HepG2 (cell line): ENCODE results near the gene ZSCAN26. TPM values are rescaled to one million over a fixed set of nuclear protein-coding genes. Genes with fewer than 3 reads are reported as not detected.
A peak's percentile ranks its signal among the peaks of the same experiment; 100 is the strongest.

Experiments
- ATF1 ChIP-seq: IDR thresholded peaks from 2 replicates; pipeline ENCODE4 v1.6.1; 2016; ENCODE audit warnings: mild to moderate bottlenecking, control low read depth
- BORCS8-MEF2B ChIP-seq: sonication (generic); formaldehyde crosslinking; IDR thresholded peaks from 2 replicates; pipeline ENCODE4 v1.8.0; 2022; ENCODE audit warnings: mild to moderate bottlenecking, missing genetic modification reagents
- GRHL1 ChIP-seq: sonication (generic); formaldehyde crosslinking; conservative IDR thresholded peaks from 2 replicates; pipeline ENCODE4 v1.8.0; 2022; ENCODE audit warnings: missing genetic modification reagents
- GTF3A ChIP-seq: sonication (generic); formaldehyde crosslinking; conservative IDR thresholded peaks from 2 replicates; pipeline ENCODE4 v1.4.0; 2020; ENCODE audit warnings: mild to moderate bottlenecking, missing genetic modification reagents
- HINFP ChIP-seq: sonication (generic); formaldehyde crosslinking; IDR thresholded peaks from 2 replicates; pipeline ENCODE4 v1.4.0; 2020; ENCODE audit warnings: low read depth, mild to moderate bottlenecking, missing genetic modification reagents
- KLF12 ChIP-seq: sonication (generic); formaldehyde crosslinking; IDR thresholded peaks from 2 replicates; pipeline ENCODE4 v1.4.0; 2020; ENCODE audit warnings: missing genetic modification reagents, borderline replicate concordance
- MAX ChIP-seq: IDR thresholded peaks from 2 replicates; pipeline ENCODE4 v1.6.1; 2012; ENCODE audit warnings: inconsistent platforms
- NFRKB ChIP-seq: fragments of 450-650 bp; IDR thresholded peaks from 2 replicates; pipeline ENCODE4 v1.6.1; 2017
- PHF5A ChIP-seq: IDR thresholded peaks from one replicate; pipeline ENCODE4 v1.6.1; 2018; ENCODE audit warnings: low read depth, missing genetic modification reagents; ENCODE audit not compliant: unreplicated experiment
- RFXANK ChIP-seq: IDR thresholded peaks from 2 replicates; pipeline ENCODE4 v1.6.1; 2016
- RFXAP ChIP-seq: sonication (generic); formaldehyde crosslinking; IDR thresholded peaks from 2 replicates; pipeline ENCODE4 v1.4.0; 2020; ENCODE audit warnings: missing genetic modification reagents, borderline replicate concordance
- ZNF224 ChIP-seq: sonication (generic); formaldehyde crosslinking; IDR thresholded peaks from 2 replicates; pipeline ENCODE4 v1.5.0; 2020; ENCODE audit warnings: mild to moderate bottlenecking, missing genetic modification reagents
- ZNF484 ChIP-seq: sonication (generic); formaldehyde crosslinking; IDR thresholded peaks from 2 replicates; pipeline ENCODE4 v1.5.1; 2020; ENCODE audit warnings: mild to moderate bottlenecking, low read depth, missing genetic modification reagents, borderline replicate concordance
- ZNF563 ChIP-seq: sonication (generic); formaldehyde crosslinking; IDR thresholded peaks from 2 replicates; pipeline ENCODE4 v1.8.0; 2022; ENCODE audit warnings: mild to moderate bottlenecking, moderate library complexity, missing genetic modification reagents
- ZNF607 ChIP-seq: sonication (generic); formaldehyde crosslinking; IDR thresholded peaks from 2 replicates; pipeline ENCODE4 v1.5.1; 2020; ENCODE audit warnings: missing genetic modification reagents, mild to moderate bottlenecking, borderline replicate concordance
- ZNF770 ChIP-seq: sonication (generic); formaldehyde crosslinking; IDR thresholded peaks from 2 replicates; pipeline ENCODE4 v1.5.0; 2020; ENCODE audit warnings: mild to moderate bottlenecking, missing genetic modification reagents
- ZSCAN25 ChIP-seq: sonication (generic); formaldehyde crosslinking; IDR thresholded peaks from 2 replicates; pipeline ENCODE4 v1.8.0; 2022; ENCODE audit warnings: mild to moderate bottlenecking, missing genetic modification reagents
- polyA plus RNA-seq, 8 experiments: library from polyadenylated mRNA; depleted of rRNA in 3 of 8; stranded (reverse) in 7 of 8; unstranded in 1 of 8; fragments of >200 nt; fragmentation: Illumina TruSeq in 4 of 8; extraction: Trizol in 4 of 8; gene quantifications; 2 replicates each; pipeline versions ENCODE4 v1.2.1 to v1.2.3, GENCODE V29; 2011 to 2016; ENCODE audit warnings: low read depth in 4 of 8, missing spikeins in 1 of 8, mixed read lengths in 1 of 8; ENCODE audit not compliant: insufficient read depth in 1 of 8
- total RNA-seq, 5 experiments: library from RNA; depleted of rRNA; stranded (reverse); fragments of >200 nt; fragmentation: Illumina TruSeq; extraction: Trizol; gene quantifications; 2 replicates each; pipeline ENCODE4 v1.2.3, GENCODE V29; 2016; ENCODE audit warnings: low read depth in 1 of 5

ZSCAN26 gene
- total and polyA plus RNA-seq, 2 of the 13 experiments (the other 11 are each of a cell fraction or from before 2014, with no cell fraction given), result 12.0 to 15.6 TPM

- TF ChIP-seq RFXAP (CRISPR knock-in tag), result peak; percentile 36; the same call in 1 of the 2 replicates
- peak; percentile 67; the same call in 1 of the 2 replicates for TF ChIP-seq ZSCAN25
- no peak for TF ChIP-seq ZNF563 (CRISPR knock-in tag)
- no peak for TF ChIP-seq RFXANK (CRISPR knock-in tag)
- TF ChIP-seq ZNF224, result peak; percentile 54; the same call in 1 of the 2 replicates
- peak; percentile 86 for TF ChIP-seq BORCS8-MEF2B (CRISPR knock-in tag)
- peak; percentile 85 for TF ChIP-seq MAX
- TF ChIP-seq HINFP (CRISPR knock-in tag), result peak; percentile 97
- TF ChIP-seq ZNF484 (CRISPR knock-in tag), result no peak; the same call in 1 of the 2 replicates
- no peak; the same call in 1 of the 2 replicates for TF ChIP-seq NFRKB
- no peak for TF ChIP-seq GRHL1 (CRISPR knock-in tag)
- TF ChIP-seq ZNF607, result peak; percentile 95
- TF ChIP-seq GTF3A (CRISPR knock-in tag), result 0 out of 2 replicates have a peak, but pooled peaks have one; percentile 58
- peak; percentile 63; the same call in 1 of the 2 replicates for TF ChIP-seq ZNF770
- no peak; the same call in 1 of the 2 replicates for TF ChIP-seq KLF12
- TF ChIP-seq ATF1 (CRISPR knock-in tag), result 0 out of 2 replicates have a peak, but pooled peaks have one; percentile 32
- peak; percentile 26 for TF ChIP-seq PHF5A (CRISPR knock-in tag)
These were observed 41.7 kb upstream of the ZSCAN26 start, which contains the start of gene ZSCAN9 (continued) for GRCh38 chr6:28225056-28225834.
